ENCODE data around the gene TDRD12. TPM values are rescaled to one million over a fixed set of nuclear protein-coding genes. Genes with fewer than 3 reads are reported as not detected.
"Not testable (repeated sequence)": the region's sequence is repeated elsewhere in the genome, so short reads cannot be mapped to it uniquely, and the experiment has no call there.

Gene TDRD12
- total and polyA plus RNA-seq, 2 donors (not counting 1 experiment from before 2014, with no cell fraction given), result 0.17 TPM; not detected in 1

- DNase-seq (ENCODE audit: low read depth in 2 of 2); H3K9me3 ChIP-seq (ENCODE audit: control insufficient read depth, insufficient read depth, low read depth, low read length); H3K4me2 ChIP-seq (ENCODE audit: extremely low read depth, insufficient read depth, low read length); H3K36me3 ChIP-seq (ENCODE audit: control insufficient read depth, insufficient read depth, low read length); H4K20me1 ChIP-seq (ENCODE audit: control insufficient read depth, extremely low read depth, insufficient read depth, low read length); H3K9ac ChIP-seq (ENCODE audit: insufficient read depth, low read length); H3K27ac ChIP-seq (ENCODE audit: insufficient read depth, low read length); H3K4me1 ChIP-seq (ENCODE audit: control insufficient read depth, extremely low read depth, insufficient read depth, low read length); H3K27me3 ChIP-seq (ENCODE audit: control insufficient read depth, insufficient read depth, low read length); H2AFZ ChIP-seq (ENCODE audit: low read length): not testable (repeated sequence)
- H3K79me2 ChIP-seq (ENCODE audit: control insufficient read depth, insufficient read depth, low read length), result peaks cover 27% of the 10 kb centered on the region
- H3K4me3 ChIP-seq (replicated peaks in 1 of 4; ENCODE audit: control extremely low read depth in 1 of 4, insufficient read depth in 1 of 4, low read depth in 3 of 4, low read length in 4 of 4), result peak overlapping the region in 2 of 4 experiments; percentile 17 to 20
Measured at GRCh38 chr19:32694316-32694715, 25.3 kb upstream of the TDRD12 start.

DNA sequence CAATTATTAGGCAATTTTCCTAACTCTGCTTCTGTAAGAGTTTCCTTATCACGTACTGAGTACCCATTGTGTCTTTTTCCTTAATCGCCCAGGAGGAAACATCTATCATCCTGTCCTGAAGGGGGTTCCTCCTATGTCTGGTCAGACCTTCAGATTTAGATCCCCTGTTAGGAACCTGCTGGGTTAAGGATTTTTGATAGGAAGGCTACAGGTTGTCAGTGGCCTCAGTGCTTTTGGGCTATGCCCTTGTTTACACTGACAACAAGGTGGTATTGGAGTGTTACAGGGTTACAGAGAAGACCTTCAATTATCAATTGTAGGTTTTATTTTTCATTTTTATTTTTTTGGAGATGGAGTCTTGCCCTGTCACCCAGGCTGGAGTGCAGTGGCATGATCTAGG lies 24.7 kb upstream of the TDRD12 start:
- not testable (repeated sequence) for H3K27me3 ChIP-seq (ENCODE audit: control insufficient read depth, insufficient read depth, low read length); DNase-seq (ENCODE audit: low read depth in 2 of 2); H3K9ac ChIP-seq (ENCODE audit: insufficient read depth, low read length); H2AFZ ChIP-seq (ENCODE audit: low read length); H4K20me1 ChIP-seq (ENCODE audit: control insufficient read depth, extremely low read depth, insufficient read depth, low read length); H3K9me3 ChIP-seq (ENCODE audit: control insufficient read depth, insufficient read depth, low read depth, low read length); H3K27ac ChIP-seq (ENCODE audit: insufficient read depth, low read length); H3K4me3 ChIP-seq (replicated peaks in 1 of 4; ENCODE audit: control extremely low read depth in 1 of 4, insufficient read depth in 1 of 4, low read depth in 3 of 4, low read length in 4 of 4); H3K4me2 ChIP-seq (ENCODE audit: extremely low read depth, insufficient read depth, low read length); H3K36me3 ChIP-seq (ENCODE audit: control insufficient read depth, insufficient read depth, low read length); H3K4me1 ChIP-seq (ENCODE audit: control insufficient read depth, extremely low read depth, insufficient read depth, low read length)
- H3K79me2 ChIP-seq (ENCODE audit: control insufficient read depth, insufficient read depth, low read length), result peaks cover 27% of the 10 kb centered on the region

DNA sequence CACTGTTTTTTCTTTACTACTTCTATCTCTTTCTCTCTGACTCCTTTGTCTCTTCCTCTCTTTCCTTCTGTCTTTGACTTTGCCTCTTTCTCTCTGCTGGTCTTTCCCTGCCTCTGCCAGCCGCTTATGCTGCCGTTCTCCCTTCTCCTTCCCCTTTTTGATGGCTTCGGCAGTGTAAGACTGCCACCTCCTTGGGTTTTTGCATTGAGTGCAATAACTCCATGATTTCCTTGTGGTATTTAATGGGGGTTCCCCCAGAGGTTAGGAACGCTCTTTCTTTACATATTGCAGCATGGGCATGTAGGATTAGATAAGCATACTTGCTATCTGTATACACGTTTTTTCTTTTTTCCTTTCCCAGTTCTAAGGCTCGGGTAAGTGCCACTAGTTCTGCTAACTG lies 24.1 kb upstream of the TDRD12 start:
- not testable (repeated sequence) for H4K20me1 ChIP-seq (ENCODE audit: control insufficient read depth, extremely low read depth, insufficient read depth, low read length); H3K9ac ChIP-seq (ENCODE audit: insufficient read depth, low read length); H2AFZ ChIP-seq (ENCODE audit: low read length); DNase-seq (ENCODE audit: low read depth in 2 of 2); H3K36me3 ChIP-seq (ENCODE audit: control insufficient read depth, insufficient read depth, low read length); H3K27ac ChIP-seq (ENCODE audit: insufficient read depth, low read length); H3K4me3 ChIP-seq (replicated peaks in 1 of 4; ENCODE audit: control extremely low read depth in 1 of 4, insufficient read depth in 1 of 4, low read depth in 3 of 4, low read length in 4 of 4); H3K9me3 ChIP-seq (ENCODE audit: control insufficient read depth, insufficient read depth, low read depth, low read length); H3K27me3 ChIP-seq (ENCODE audit: control insufficient read depth, insufficient read depth, low read length); H3K4me2 ChIP-seq (ENCODE audit: extremely low read depth, insufficient read depth, low read length); H3K4me1 ChIP-seq (ENCODE audit: control insufficient read depth, extremely low read depth, insufficient read depth, low read length)
- H3K79me2 ChIP-seq (ENCODE audit: control insufficient read depth, insufficient read depth, low read length), result peaks cover 27% of the 10 kb centered on the region

DNA sequence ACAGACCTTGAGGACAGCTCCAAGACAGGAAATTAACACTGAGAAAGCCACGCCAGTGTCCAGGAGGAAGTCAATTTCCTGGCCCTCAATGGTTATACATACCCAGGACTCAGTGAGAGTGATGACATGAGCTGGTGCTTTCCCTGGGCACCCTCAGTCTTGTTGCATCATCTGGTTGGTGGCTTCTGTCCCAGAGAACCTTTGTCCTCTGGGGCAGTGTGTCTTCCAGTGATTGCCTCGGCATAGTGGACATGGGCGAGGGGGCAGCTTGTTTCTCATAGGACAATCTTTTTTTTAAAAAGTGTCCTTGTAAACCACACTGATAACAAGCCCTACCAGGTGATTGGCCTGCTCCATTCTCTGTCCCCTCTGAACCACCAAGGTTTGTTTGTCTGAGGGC lies 22.8 kb upstream of the TDRD12 start:
- H3K4me1 ChIP-seq (ENCODE audit: control insufficient read depth, extremely low read depth, insufficient read depth, low read length); H2AFZ ChIP-seq (ENCODE audit: low read length); H3K9me3 ChIP-seq (ENCODE audit: control insufficient read depth, insufficient read depth, low read depth, low read length); H3K36me3 ChIP-seq (ENCODE audit: control insufficient read depth, insufficient read depth, low read length); H3K9ac ChIP-seq (ENCODE audit: insufficient read depth, low read length); H4K20me1 ChIP-seq (ENCODE audit: control insufficient read depth, extremely low read depth, insufficient read depth, low read length); H3K4me3 ChIP-seq (replicated peaks in 1 of 4; ENCODE audit: control extremely low read depth in 1 of 4, insufficient read depth in 1 of 4, low read depth in 3 of 4, low read length in 4 of 4); DNase-seq (ENCODE audit: low read depth in 2 of 2); H3K27me3 ChIP-seq (ENCODE audit: control insufficient read depth, insufficient read depth, low read length); H3K4me2 ChIP-seq (ENCODE audit: extremely low read depth, insufficient read depth, low read length); H3K27ac ChIP-seq (ENCODE audit: insufficient read depth, low read length): not testable (repeated sequence)
- H3K79me2 ChIP-seq (ENCODE audit: control insufficient read depth, insufficient read depth, low read length), result peaks cover 27% of the 10 kb centered on the region

DNA sequence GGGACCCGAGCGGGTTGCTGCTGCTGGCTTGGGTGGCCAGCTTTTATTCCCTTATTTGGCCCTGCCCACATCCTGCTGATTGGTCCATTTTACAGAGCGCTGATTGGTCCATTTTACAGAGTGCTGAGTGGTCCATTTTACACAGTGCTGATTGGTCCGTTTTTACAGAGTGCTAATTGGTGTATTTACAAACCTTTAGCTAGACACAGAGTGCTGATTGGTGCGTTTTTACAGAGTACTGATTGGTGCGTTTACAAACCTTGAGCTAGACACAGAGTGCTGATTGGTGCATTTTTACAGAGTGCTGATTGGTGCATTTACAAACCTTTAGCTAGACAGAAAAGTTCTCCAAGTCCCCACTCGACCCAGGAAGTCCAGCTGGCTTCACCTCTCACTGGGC lies 19.4 kb upstream of the TDRD12 start:
- not testable (repeated sequence) for H3K4me2 ChIP-seq (ENCODE audit: extremely low read depth, insufficient read depth, low read length); H3K4me1 ChIP-seq (ENCODE audit: control insufficient read depth, extremely low read depth, insufficient read depth, low read length); H3K9ac ChIP-seq (ENCODE audit: insufficient read depth, low read length); H2AFZ ChIP-seq (ENCODE audit: low read length); DNase-seq (ENCODE audit: low read depth in 2 of 2); H3K79me2 ChIP-seq (ENCODE audit: control insufficient read depth, insufficient read depth, low read length); H4K20me1 ChIP-seq (ENCODE audit: control insufficient read depth, extremely low read depth, insufficient read depth, low read length); H3K27me3 ChIP-seq (ENCODE audit: control insufficient read depth, insufficient read depth, low read length); H3K9me3 ChIP-seq (ENCODE audit: control insufficient read depth, insufficient read depth, low read depth, low read length); H3K4me3 ChIP-seq (replicated peaks in 1 of 4; ENCODE audit: control extremely low read depth in 1 of 4, insufficient read depth in 1 of 4, low read depth in 3 of 4, low read length in 4 of 4); H3K27ac ChIP-seq (ENCODE audit: insufficient read depth, low read length); H3K36me3 ChIP-seq (ENCODE audit: control insufficient read depth, insufficient read depth, low read length)

All from fibroblast of lung (primary cell).